ENCODE results near the gene CPN1.

- TF ChIP-seq CTCF (IDR thresholded peaks at IDR 0.05) (no peak), POLR2A (IDR thresholded peaks at IDR 0.05) (no peak)
These were observed 81.5 kb downstream of the CPN1 start for GRCh38 chr10:100000109-100000644.
